Skin of body (tissue), 2 donors: ENCODE results near the gene FAM200A. TPM values are rescaled to one million over a fixed set of nuclear protein-coding genes. Genes with fewer than 3 reads are reported as not detected.
"Not testable (repeated sequence)": the region's sequence is repeated elsewhere in the genome, so short reads cannot be mapped to it uniquely, and the experiment has no call there.

Experiments used
- DNase-seq: peaks from one replicate; lab custom pipeline; 2025; lab: John Stamatoyannopoulos, UW
- total RNA-seq: library from RNA; depleted of rRNA; stranded (reverse); fragments of >200 nt; gene quantifications from one replicate; pipeline ENCODE4 v1.2.3, GENCODE V29; 2014

Gene FAM200A
- total RNA-seq, 1 donor from 2014 or later: 6.8 TPM

DNA sequence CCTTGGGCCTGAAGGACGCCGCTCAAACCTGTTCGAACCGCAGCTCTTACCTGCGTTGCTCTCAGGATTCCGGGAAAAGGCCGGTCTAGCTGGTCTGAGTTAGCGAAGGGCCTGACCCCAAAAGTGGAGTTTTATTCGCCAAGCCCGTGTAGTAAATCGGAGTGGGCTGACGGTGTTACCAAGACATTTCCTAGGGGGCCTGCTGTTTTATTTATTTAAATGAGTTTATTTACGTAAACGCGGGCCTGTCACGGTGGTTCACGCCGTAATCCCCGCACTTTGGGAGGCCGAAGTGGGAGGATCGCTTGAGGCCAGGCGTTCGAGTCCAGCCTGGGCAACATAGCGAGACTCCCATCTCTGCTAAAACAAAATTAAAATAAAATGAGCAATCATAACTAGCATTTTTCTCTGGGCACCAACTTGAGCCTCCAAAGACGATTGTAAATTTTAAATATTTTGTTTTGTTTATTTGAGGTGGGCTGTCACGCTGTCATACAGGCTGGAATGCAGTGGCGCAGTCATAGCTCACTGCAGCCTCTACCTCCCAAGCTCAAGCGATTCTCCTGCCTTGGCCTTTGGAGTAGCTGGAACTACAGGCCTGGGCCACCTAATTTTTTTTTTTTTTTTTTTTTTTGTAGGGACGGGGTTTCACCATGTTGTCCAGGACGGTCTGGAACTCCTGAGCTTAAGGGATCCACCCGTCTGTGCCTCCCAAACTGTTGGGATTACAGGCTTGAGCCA lies 7.4 kb upstream of the FAM200A start:
- no peak for DNase-seq

DNA sequence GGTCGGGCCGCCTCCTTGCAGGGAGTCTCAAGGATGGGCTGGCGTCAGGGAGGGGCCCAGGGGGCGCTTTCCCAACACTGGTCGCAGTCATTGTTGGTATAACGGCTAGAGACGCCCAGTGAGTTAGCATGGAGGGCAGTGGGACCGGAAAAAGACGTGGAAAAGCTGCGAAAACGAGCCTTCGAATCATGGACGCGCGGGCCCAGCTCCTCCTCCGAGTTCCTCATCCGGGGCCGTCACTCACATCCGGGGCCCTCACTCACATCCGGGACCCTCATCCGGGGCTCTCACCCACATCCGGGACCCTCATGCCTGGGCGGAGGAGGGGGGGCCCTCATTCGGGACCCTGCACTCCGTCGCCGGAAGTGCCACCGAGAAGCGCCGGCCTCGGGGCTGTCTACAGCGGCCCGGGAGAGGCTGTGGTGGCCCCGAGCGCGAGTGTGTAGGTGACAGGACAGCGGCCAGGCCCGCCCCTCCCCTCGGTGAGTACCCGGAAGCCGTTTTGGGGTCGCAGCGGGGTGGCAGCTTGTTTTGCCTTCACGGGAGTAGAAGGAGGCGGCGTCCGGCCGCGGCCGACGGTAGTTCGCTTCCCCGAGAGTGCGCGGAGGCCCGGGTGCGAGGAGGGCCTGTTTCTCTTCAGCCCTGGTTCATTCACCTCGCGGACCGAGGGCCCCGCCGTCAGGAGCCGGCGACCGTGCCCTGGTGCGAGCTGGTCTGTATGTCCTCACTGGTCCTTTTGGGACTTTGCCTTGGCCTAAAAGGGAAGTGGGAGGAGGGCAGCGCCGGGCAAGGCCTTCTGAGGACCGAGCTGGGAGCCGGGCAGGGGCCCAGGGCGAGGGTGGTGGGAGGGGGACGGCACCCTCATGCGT lies 6.6 kb upstream of the FAM200A start, which contains the start of gene ZNF655:
ZNF655 (plus strand) TSS at position 337 of the 869 bp plus-strand sequence. CDS start 1,918 bp downstream, outside the sequence.
- peak; percentile 82 for DNase-seq

DNA sequence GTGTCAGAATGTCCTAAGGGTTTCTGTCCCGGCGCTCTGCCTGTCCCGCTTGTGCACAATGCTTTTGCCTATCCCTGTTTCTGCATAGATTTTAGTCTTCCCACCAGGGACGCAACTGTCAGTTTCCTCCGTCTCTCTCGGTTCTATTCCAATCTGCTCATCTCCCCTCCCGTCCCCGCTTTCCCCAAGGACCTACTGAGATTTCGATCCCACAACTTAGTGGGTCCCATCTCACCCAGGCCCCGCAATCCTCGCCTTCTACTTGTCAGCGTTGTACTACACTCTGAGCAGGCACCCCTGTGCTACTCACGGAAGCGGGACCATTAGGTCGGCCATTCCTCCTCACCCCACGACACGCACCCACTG lies 6.0 kb upstream of the FAM200A start:
- no peak for DNase-seq

DNA sequence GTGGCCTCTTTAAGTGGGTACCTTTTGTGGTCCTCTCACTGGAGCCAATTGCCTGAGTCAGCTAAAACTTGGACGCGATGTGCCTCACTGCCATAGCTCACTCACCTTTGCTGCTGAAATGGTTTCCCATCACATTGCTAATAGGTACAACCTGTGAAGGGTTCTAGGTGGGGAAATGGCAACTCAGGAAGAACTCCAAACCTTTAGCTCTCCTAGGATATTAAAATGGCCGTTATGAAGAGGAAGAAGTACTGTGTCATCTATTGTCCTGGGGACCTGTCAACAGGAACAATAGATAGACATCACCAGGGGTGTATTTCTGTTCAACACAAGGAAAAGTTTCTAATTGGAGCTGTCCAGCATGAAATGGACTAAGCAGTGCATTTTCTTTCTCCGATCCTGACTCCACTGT lies 5.3 kb upstream of the FAM200A start:
- no peak for DNase-seq

DNA sequence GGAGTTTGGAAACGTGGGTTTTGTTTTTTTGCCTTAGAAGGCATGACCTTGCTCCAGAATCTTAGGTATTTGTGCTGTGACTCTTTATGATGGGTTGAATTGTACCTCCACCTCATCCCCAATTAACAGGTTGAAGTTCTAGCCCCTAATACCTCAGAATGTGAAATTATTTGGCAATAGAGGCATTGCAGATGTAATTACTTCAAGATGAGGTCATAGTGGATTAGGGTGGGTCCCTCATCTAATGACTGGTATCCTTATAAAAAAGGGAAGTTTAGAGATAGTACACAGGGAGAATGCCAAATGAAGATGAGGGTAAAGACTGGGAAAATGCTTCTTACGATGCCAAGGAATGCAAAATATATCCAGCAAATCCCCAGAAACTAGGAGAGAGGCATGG lies 3.0 kb upstream of the FAM200A start:
- no peak for DNase-seq

DNA sequence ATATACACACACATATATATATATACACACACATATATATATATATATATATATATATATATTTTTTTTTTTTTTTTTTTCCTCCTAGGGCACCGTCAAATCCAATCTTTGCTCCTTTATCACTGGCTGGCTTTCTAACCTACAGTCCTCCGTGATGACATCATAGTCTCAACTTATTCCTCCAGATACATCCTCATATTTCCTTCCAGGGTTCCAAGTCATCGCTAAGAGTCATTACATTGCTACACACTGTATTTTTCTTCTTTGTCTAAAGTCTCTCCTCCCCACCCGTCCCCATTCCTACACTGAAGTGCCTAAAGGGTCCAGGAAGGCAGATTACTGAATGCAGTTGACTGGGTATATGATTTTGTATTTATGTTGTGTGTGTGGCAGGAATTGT lies 1.1 kb upstream of the FAM200A start:
- DNase-seq: no peak

DNA sequence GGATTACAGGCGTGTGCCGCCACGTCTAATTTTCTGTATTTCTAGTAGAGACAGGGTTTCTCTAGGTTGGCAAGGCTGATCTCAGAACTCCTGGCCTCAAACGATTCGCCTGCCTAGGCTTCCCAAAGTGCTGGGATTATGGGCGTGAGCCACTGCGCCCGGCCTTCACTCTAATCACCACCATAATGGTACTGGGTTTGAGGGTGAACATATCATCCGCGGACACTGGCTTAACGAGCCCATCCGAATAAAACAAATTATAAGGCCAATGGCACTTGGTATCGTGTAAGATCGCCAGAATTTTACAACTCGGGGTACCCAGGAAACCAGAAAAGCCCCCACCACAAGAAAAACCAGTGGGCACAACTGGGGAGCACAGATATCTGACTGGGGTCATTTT lies 580 bp downstream of the FAM200A start:
- no peak for DNase-seq

DNA sequence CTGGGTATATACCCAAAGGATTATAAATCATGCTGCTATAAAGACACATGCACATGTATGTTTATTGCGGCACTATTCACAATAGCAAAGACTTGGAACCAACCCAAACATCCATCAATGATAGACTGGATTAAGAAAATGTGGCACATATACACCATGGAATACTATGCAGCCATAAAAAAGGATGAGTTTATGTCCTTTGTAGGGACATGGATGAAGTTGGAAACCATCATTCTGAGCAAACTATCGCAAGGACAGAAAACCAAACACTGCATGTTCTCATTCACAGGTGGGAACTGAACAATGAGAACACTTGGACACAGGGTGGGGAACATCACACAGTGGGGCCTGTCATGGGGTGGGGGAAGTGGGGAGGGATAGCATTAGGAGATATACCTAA lies 2.4 kb downstream of the FAM200A start:
- DNase-seq: not testable (repeated sequence)

DNA sequence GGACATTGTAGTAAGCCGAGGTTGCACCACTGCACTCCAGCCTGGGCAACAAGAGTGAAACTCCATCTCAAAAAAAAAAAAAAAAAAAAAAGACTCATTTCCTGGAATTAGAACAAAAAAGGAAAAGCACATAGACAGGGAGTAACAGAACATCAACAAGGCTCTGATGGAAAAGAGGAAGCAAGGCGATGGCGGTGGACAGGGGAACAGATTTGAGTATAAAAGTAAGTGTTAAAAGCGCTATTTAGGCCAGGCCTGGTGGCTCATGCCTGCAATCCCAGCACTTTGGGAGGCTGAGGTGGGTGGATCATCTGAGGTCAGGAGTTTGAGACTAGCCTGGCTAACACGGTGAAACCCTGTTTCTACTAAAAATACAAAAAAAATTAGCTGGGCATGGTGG lies 6.6 kb downstream of the FAM200A start:
- not testable (repeated sequence) for DNase-seq

DNA sequence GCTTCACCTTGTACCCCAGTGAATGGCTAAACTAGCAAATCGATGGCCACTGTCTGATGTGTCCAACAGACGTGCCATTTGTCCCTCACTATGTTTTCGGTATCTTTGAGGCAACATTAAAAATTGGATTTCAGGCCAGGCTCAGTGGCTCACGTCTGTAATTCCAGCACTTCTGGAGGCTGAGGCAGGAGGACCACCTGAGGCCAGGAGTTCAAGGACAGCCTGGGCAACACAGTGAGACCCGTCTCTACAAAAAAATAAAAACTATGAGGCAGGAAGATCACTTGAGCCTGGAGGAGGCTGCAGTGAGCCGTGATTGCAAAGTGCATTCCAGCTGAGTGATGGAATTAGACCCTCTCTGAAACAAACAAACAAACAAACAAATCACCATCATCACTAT lies 8.0 kb downstream of the FAM200A start:
- no peak for DNase-seq

DNA sequence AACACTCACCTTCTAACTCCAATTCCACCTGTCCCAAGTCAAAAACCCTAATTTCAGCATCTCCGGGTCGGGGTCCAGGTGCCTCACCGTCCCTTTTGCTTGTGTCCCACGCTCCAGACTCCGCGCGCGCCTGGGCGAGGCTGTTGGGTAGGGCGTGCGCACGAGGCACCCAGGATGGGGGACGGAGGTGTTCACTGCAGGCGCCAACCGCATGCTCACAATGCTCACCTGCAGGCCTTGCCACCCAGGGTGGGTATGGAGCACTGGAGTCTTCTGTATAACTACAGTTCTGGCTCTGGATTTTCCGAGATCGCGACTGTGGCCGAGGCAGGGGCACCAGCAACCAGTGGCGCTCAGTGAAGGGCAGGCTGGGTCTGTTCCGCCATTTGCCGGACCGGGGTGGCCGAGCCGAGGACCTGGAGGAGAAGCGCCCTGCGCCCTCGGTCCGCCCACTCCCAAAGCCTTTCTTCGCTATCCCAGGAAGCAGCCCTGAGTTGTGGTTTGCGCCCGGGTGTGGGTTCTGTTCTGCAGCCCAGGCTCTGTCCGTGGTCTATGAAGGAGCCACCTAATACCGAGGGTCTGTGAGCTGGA lies 8.7 kb downstream of the FAM200A start:
- no peak for DNase-seq

DNA sequence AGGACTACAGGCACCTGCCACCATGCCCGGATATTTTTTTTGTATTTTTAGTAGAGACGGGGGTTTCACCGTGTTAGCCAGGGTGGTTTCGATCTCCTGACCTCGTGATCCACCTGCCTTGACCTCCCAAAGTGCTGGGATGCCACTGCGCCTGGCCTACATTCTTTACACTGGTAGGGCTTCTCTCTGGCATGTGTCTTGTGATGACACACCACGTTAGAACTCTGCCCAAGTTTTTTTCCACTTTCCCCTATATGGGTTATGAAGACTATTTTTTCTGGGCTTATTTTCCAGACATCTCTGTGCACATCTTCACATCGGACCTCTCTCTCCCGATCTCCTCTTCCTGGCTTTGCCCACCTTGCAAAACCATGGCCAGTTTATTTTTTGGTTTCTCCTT lies 10.7 kb downstream of the FAM200A start:
- DNase-seq: no peak

DNA sequence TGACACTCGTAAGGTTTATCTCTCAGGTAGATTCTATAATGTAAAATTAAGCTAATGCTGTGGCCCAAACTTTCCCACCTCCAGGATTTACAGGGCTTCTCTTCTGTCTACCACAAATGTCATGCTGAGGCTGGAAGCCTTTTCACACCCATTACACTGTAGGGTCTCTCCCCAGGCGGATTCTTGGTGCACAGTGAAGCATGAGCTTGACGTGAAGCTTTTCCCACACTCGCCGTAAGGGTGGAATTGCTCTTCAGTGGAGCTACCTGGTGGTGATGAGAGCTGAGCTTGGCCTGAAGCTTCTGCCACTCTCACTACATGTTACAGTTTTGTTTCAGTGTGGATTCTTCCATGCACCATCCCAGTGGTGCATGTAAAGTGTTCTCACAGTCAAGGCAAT lies 11.4 kb downstream of the FAM200A start:
- no peak for DNase-seq

DNA sequence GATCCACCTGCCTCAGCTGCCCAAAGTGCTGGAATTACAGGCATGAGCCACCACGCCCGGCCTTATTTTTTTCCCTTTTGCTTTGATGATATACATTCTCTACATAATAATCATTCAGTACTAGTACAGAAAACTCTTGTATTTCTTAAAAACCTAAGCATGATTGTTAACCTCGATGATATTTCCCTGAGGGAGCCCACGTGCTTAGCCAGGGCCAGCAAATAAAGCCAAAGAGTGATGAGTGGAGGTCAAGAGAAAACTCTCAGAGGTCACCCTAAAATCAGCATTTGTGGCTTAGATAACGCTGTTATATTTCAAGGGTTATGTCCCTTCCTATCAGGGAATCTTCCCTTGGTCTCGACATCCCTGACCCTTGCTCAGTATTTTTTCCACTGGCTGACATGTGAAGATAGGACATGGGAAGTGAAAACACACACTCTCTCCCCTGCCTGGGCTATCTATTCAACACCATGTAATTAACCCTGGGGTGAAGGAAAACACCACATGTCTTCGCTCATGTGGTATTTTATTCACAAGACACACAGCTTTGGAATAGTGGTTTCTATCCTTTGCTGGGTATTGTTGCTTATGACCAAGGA lies 12.6 kb downstream of the FAM200A start:
- no peak for DNase-seq

DNA sequence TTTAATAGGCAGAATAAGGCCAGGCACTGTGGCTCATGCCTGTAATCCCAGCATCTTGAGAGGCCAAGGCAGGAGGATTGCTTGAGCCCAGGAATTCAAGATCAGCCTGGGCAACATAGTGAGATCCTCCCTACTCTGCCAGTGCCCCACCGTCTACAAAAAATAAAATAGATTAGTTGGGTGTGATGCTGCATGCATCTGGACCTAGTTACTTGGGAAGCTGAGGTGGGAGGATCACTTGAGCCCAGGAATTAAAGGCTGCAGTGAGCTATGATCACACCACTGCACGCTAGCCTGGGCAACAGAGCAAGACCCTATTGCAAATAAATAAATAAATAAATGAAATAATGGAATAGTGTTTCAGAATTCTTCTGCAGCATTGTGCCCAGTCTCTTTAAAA lies 16.2 kb downstream of the FAM200A start:
- no peak for DNase-seq

DNA sequence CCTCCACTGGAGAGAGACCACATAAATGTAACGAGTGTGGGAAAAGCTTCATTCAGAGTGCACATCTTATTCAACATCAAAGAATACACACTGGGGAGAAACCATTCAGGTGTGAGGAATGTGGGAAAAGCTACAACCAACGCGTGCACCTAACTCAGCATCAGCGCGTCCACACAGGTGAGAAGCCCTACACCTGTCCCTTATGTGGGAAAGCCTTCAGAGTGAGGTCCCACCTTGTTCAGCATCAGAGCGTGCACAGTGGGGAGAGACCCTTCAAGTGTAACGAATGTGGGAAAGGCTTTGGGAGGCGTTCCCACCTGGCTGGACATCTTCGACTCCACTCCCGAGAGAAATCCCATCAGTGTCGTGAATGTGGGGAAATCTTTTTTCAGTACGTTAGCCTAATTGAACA lies 20.6 kb downstream of the FAM200A start:
- DNase-seq: no peak

DNA sequence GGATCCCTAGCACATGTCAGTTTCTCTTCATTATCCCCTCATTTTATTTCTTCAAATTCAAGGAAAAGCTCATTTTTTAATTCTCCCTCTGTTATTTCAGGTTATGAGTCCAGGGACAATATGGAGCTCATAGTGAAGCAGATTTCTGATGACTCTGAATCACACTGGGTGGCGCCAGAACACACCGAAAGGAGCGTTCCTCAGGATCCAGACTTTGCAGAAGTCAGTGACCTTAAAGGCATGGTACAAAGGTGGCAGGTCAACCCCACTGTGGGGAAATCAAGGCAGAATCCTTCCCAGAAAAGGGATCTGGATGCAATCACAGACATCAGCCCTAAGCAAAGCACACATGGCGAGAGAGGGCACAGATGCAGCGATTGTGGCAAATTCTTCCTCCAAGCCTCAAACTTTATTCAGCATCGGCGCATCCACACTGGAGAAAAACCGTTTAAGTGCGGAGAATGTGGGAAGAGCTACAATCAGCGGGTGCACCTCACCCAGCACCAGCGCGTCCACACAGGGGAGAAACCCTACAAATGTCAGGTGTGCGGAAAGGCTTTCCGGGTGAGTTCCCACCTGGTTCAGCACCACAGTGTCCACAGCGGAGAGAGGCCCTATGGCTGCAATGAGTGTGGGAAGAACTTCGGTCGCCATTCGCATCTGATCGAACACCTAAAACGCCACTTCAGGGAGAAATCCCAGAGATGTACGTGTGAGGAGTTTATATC lies 26.0 kb downstream of the FAM200A start:
- DNase-seq: no peak

DNA sequence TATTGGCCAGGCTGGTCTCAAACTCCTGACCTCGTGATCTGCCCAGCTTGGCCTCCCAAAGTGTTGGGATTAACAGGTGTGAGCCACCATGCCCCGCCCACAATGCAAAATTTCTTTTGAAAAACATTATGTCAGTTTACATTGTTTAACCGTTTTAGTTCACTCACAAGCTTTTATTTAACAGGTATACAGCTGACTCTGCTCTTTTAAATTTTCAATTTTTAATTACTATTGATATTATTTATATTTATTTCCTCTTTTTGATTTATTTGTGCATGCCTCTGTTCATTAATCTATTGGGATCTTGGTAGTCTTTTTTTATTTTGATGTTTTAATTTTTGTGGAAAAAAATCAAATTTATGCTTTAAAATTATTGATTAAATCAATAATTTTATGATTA lies 30.5 kb downstream of the FAM200A start:
- DNase-seq: no peak

DNA sequence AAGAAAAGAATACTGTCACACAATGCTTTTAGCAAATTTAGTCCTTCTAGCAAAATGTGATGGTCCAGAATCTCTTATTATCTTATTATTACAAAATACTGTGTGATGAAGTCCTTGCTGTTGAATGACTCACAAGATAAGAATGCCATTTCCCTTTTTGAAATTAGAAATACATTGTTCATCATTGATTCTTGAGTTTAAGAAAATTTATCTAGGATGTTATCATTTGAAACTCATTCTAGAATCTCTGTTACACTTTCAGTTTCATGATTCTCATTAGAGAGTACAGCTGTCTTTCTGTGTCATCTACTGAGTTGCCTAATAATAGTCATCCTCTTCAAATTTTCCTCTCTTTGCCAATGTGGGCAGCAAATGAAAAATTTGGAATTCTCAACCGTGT lies 37.9 kb downstream of the FAM200A start:
- no peak for DNase-seq

DNA sequence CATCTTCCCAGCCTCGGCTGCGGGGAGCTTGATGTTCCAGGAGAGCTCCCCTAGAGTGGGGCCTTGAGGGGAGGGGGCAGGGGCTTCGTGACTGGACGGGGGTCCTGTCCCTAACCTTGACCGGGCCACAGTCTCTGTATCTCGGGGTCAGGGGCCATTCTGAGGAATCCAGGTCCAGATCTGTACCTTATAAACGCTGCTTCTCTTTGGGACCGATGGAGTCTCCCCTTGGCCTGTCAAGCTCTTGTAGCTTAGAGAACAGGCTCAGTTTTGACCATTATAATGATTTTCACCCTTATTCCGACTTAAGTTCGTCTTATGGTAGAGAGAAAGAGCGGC lies 46.6 kb downstream of the FAM200A start:
- no peak for DNase-seq

DNA sequence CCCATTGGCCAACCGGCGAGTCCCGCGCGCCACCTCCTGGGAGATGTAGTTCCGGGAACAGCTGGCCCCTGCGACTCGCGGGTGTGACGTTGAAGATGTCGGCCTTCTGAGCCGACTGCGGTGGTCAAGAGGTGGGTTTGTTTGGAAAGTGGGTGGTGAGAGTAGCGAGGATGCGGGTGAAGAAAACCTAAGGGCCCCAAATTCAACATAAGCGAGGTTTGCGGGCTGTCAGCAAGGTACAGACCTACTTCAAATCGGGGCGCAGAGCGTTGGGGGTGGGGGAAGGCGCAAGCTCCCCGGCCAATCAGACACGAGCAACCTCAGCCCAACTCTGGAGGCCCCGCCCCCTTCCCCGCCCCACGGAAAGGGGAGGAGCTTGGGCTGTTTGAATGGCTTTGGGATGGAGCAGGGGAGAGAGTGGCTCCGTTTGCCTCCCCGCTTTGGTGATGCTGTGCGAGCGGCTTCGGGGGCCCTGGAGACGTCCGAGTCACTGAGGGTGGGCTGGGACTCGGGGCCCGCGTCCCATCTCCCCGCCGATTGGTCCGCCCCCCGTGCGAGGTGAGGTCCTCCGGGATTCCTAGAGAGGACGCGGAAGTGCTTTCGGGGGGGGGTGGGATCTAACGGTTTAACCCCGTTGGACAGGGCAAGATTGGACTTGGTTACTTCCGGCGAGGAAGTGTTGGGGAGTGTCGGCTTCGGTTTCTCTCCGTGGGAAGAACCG lies 47.2 kb downstream of the FAM200A start, which contains the start of gene ZKSCAN5:
ZKSCAN5 (plus strand) TSS at position 60 of the 721 bp plus-strand sequence. CDS start 1,383 bp downstream, outside the sequence.
- peak; percentile 95 for DNase-seq
